Naive thymus-derived CD8-positive, alpha-beta T cell (primary cell): ENCODE data around the gene VWF. TPM values are rescaled to one million over a fixed set of nuclear protein-coding genes. Genes with fewer than 3 reads are reported as not detected.

Experiments
- ATAC-seq, 2 donors: fragments of 150-1000 bp; cut with Tn5 transposase in 1 of 2; sonication (Bioruptor Pico), chemical (Tn5 transposase) in 1 of 2; 1 replicate in 1 of 2; 2 replicates in 1 of 2; pipeline ENCODE4 v1.10.0; 2021; ENCODE audit warnings: mild to moderate bottlenecking in 2 of 2, moderate library complexity in 2 of 2
- POLR2A ChIA-PET: fragments of 350-600 bp; sonication (Branson Sonifier 250); formaldehyde crosslinking; loops from one replicate; lab custom pipeline; 2021; ENCODE audit warnings: antibody characterized with exemption; lab: Charles Lee
- DNase-seq, 10 donors: peaks; one replicate each; pipeline versions ENCODE4 v3.0.0 to v3.0.0-alpha.2; 2020 to 2022
- H3K27ac Mint-ChIP-seq, 10 donors: one replicate each; pipeline ENCODE4 v1.8.0; 2020 to 2022; ENCODE audit warnings: mild to moderate bottlenecking in 10 of 10, mixed read lengths in 10 of 10, moderate library complexity in 4 of 10, inconsistent platforms in 1 of 10
- H3K27me3 Mint-ChIP-seq, 5 donors: one replicate each; pipeline ENCODE4 v1.8.0; 2021 to 2022; ENCODE audit warnings: mixed read lengths in 5 of 5
- H3K36me3 Mint-ChIP-seq, 3 donors: one replicate each; pipeline ENCODE4 v1.8.0; 2020 to 2022; ENCODE audit warnings: mixed read lengths in 3 of 3, mild to moderate bottlenecking in 2 of 3, inconsistent platforms in 1 of 3
- H3K4me1 Mint-ChIP-seq, 4 donors: one replicate each; pipeline ENCODE4 v1.8.0; 2021 to 2022; ENCODE audit warnings: mixed read lengths in 4 of 4
- H3K4me3 Mint-ChIP-seq, 10 donors: one replicate each; pipeline ENCODE4 v1.8.0; 2020 to 2022; ENCODE audit warnings: mild to moderate bottlenecking in 10 of 10, mixed read lengths in 10 of 10, moderate library complexity in 6 of 10, inconsistent platforms in 1 of 10
- H3K9me3 Mint-ChIP-seq, 9 donors: one replicate each; pipeline ENCODE4 v1.8.0; 2020 to 2022; ENCODE audit warnings: mixed read lengths in 9 of 9, mild to moderate bottlenecking in 3 of 9, inconsistent platforms in 1 of 9, moderate library complexity in 1 of 9
- polyA plus RNA-seq, 3 donors: library from polyadenylated mRNA; unstranded; fragments of 300-500 nt; fragmentation: Illumina TruSeq; gene quantifications; one replicate each; pipeline ENCODE4 v1.2.3, GENCODE V29; 2021
- total RNA-seq, 8 experiments: library from RNA in 2 of 8; stranded (reverse) in 2 of 8; gene quantifications; one replicate each; pipeline ENCODE4 v1.2.3 and lab custom pipeline; 2021 to 2026

The VWF gene
- total and polyA plus RNA-seq, 5 experiments from 2014 or later: 0.08 to 0.60 TPM; not detected in 3

GRCh38 chr12:5941907-5942306, 182.6 kb downstream of the VWF start:
- Mint-ChIP-seq H3K27ac (no peak overlapping the region), H3K36me3 (no peaks in the 10 kb centered on the region), H3K4me3 (no peak overlapping the region), H3K27me3 (peaks cover 56 to 86% (median 69%) of the 10 kb centered on the region in 5 donors), H3K9me3 (no peaks in the 10 kb centered on the region), H3K4me1 (peaks cover 0 to 5% (median 3%) of the 10 kb centered on the region in 4 donors)
- POLR2A ChIA-PET: no interaction called here
- DNase-seq (no peak), ATAC-seq (no peak)

DNA sequence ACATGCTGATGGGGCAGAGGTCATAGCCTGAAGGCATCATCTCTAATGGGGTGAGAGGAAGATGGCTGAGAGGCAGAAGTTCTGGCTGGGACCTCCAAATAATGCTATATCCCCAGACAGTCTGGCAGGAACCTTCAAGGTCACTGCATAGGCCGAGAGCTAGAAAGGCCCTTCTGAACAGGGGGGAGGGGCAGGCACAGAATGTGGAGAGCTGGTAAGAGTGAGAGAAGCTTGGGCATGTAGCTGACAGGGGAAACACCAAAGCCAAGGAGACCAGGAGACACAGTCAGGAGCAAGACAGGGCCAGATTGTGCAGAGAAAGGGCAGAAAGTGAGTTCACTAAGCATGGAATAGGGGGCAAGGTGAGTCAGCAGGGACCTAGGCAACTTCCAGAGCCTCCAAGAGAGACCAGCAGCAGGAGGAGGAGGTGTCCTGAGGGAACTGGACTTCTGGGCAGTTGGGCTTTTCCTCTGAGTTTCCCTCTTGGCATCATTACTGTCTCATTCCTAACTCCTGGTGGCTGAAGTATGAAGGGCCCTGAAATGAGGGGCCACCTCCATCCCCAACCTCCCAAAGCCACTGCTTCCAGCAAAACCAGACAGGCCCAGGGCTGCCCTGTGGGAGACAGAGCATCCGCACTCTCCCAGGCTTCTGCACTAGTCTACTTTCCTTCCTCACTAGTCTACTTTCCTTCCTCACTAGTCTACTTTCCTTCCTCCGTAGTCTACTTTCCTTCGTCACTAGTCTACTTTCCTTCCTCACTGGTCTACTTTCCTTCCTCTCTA, 196.5 kb downstream of the VWF start:
- peaks cover 0 to 4% (median 0%) of the 10 kb centered on the region in 3 donors for H3K36me3 Mint-ChIP-seq
- no peak overlapping the region for H3K27ac Mint-ChIP-seq
- peaks cover 16 to 59% (median 27%) of the 10 kb centered on the region in 5 donors for H3K27me3 Mint-ChIP-seq
- no peak for ATAC-seq
- peaks cover 0 to 2% (median 0%) of the 10 kb centered on the region in 9 donors for H3K9me3 Mint-ChIP-seq
- no peak overlapping the region for H3K4me3 Mint-ChIP-seq
- H3K4me1 Mint-ChIP-seq: peaks cover 0 to 2% (median 0%) of the 10 kb centered on the region in 4 donors
- DNase-seq: no peak
- POLR2A ChIA-PET: interaction anchor here (0.6 kb wide), 1 partner anchor 189 kb away, joined by 3 read pairs; no protein-coding TSS in a partner anchor

GRCh38 chr12:5925646-5926045, 198.8 kb downstream of the VWF start:
- Mint-ChIP-seq H3K9me3 (no peaks in the 10 kb centered on the region), H3K36me3 (no peaks in the 10 kb centered on the region), H3K4me1 (peaks cover 0 to 2% (median 0%) of the 10 kb centered on the region in 4 donors), H3K27me3 (peaks cover 12 to 52% (median 25%) of the 10 kb centered on the region in 5 donors), H3K27ac (peak overlapping the region in 1 of 10 donors; percentile 49), H3K4me3 (no peak overlapping the region)
- no peak for DNase-seq
- ATAC-seq: no peak
- POLR2A ChIA-PET: no interaction called here

DNA sequence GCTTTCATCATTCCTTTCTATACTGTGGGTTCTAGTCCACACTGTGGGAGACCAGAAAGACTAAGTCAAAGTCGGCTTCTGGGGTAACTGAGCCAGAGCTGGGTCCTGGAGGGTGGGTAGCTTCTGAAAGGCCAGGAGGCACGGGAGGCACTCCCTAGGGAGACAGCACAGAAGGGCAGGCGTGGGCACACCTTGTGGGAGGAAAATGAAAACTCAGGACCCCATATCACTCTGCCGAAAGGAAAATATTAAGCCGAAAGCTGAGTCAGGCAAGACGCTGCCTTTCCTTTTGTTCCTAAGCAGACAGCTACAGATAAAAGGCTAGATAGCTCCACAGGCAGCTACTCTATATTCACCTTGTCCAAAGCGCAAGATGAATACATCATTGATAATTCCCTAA, 200.1 kb downstream of the VWF start:
- H3K4me1 Mint-ChIP-seq: peaks cover 0 to 2% (median 0%) of the 10 kb centered on the region in 4 donors
- no peaks in the 10 kb centered on the region for H3K9me3 Mint-ChIP-seq
- H3K36me3 Mint-ChIP-seq: no peaks in the 10 kb centered on the region
- no peak overlapping the region for H3K27ac Mint-ChIP-seq
- ATAC-seq (no peak), DNase-seq (no peak)
- peaks cover 9 to 42% (median 25%) of the 10 kb centered on the region in 5 donors for H3K27me3 Mint-ChIP-seq
- POLR2A ChIA-PET: no interaction called here
- no peak overlapping the region for H3K4me3 Mint-ChIP-seq

- peaks cover 0 to 2% (median 0%) of the 10 kb centered on the region in 4 donors for H3K4me1 Mint-ChIP-seq
- ATAC-seq: no peak
Measured at GRCh38 chr12:5923751-5924150, 200.7 kb downstream of the VWF start.

GRCh38 chr12:5923043-5923605, 201.3 kb downstream of the VWF start:
- peaks cover 8 to 46% (median 30%) of the 10 kb centered on the region in 5 donors for H3K27me3 Mint-ChIP-seq
- POLR2A ChIA-PET: no interaction called here
- DNase-seq: no peak
- H3K27ac Mint-ChIP-seq: peak overlapping the region in 1 of 10 donors; percentile 56
- ATAC-seq: no peak
- no peak overlapping the region for H3K4me3 Mint-ChIP-seq
- no peaks in the 10 kb centered on the region for H3K36me3 Mint-ChIP-seq
- peaks cover 0 to 2% (median 0%) of the 10 kb centered on the region in 4 donors for H3K4me1 Mint-ChIP-seq
- H3K9me3 Mint-ChIP-seq: no peaks in the 10 kb centered on the region

More at GRCh38 chr12:5923751-5924150, 200.7 kb downstream of the VWF start:
- no peaks in the 10 kb centered on the region for H3K9me3 Mint-ChIP-seq
- POLR2A ChIA-PET: no interaction called here
- no peak overlapping the region for H3K27ac Mint-ChIP-seq
- peaks cover 9 to 45% (median 30%) of the 10 kb centered on the region in 5 donors for H3K27me3 Mint-ChIP-seq
- DNase-seq: no peak
- H3K36me3 Mint-ChIP-seq: no peaks in the 10 kb centered on the region
- H3K4me3 Mint-ChIP-seq: no peak overlapping the region

DNA sequence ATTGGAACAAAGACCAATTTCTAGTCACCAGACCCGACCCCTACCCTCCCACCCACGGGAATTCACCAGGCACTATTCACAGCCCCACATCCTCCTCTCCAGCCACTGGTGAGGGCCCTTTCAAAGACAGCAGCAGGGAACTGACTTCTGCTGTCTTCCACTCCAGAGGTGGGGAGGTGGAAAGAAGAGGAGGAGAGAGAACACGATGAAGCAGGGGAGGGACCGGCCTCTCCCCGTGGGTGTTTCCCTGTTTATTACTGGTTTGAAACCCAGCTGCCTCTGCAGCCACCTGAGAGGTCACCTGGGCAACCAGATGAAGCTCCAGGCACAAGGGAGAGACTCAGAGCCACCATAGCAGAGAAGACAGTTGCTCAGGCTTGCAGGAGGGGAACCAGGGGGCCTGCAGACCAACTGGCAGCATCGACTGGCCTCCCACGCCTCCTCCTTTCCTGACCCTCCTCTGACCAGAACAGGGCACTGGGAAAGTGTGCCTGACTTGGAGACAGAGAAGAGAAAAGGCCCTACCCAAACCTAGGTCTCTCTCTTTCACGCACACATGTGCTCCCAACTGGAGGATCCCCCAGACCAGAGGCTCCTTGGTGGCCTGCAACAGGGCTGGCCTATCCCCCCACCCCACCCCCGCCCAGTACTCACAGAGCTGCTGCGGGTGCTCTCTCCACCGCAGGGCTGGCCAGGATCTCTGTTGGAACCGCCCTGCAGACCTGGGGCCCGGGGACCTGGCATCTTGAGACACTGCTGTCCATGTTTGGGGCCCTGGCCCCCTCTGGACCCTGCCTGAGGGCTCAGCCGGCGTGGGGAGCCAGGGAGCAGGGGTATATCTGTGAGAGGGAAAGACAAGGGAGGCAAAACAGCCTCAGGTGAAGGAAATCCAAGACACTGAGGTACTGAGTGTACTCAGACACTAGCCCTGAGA, 202.2 kb downstream of the VWF start:
- no peaks in the 10 kb centered on the region for H3K9me3 Mint-ChIP-seq
- H3K27ac Mint-ChIP-seq: peak overlapping the region in 1 of 10 donors; percentile 34
- H3K4me1 Mint-ChIP-seq: peaks cover 0 to 2% (median 0%) of the 10 kb centered on the region in 4 donors
- POLR2A ChIA-PET: no interaction called here
- peaks cover 7 to 37% (median 24%) of the 10 kb centered on the region in 5 donors for H3K27me3 Mint-ChIP-seq
- no peak overlapping the region for H3K4me3 Mint-ChIP-seq
- no peaks in the 10 kb centered on the region for H3K36me3 Mint-ChIP-seq
- DNase-seq (no peak), ATAC-seq (no peak)

GRCh38 chr12:5921027-5921909, 203.2 kb downstream of the VWF start:
- H3K27me3 Mint-ChIP-seq: peaks cover 2 to 28% (median 16%) of the 10 kb centered on the region in 5 donors
- no peaks in the 10 kb centered on the region for H3K36me3 Mint-ChIP-seq
- no peak overlapping the region for H3K27ac Mint-ChIP-seq

GRCh38 chr12:5916785-5917290, 207.6 kb downstream of the VWF start:
- Mint-ChIP-seq H3K27ac (peak overlapping the region in 1 of 10 donors; percentile 46), H3K36me3 (no peaks in the 10 kb centered on the region), H3K4me3 (no peak overlapping the region), H3K9me3 (no peaks in the 10 kb centered on the region), H3K27me3 (peaks cover 1 to 17% (median 5%) of the 10 kb centered on the region in 5 donors), H3K4me1 (no peaks in the 10 kb centered on the region)
- POLR2A ChIA-PET: no interaction called here
- DNase-seq: no peak
- ATAC-seq: no peak

More at GRCh38 chr12:5921027-5921909, 203.2 kb downstream of the VWF start:
- POLR2A ChIA-PET: no interaction called here
- no peak for DNase-seq
- no peak for ATAC-seq
- Mint-ChIP-seq H3K4me1 (peaks cover 0 to 2% (median 0%) of the 10 kb centered on the region in 4 donors), H3K9me3 (no peaks in the 10 kb centered on the region), H3K4me3 (no peak overlapping the region)

GRCh38 chr12:5915511-5915910, 209.0 kb downstream of the VWF start:
- no peak overlapping the region for H3K27ac Mint-ChIP-seq
- H3K4me1 Mint-ChIP-seq: no peaks in the 10 kb centered on the region
- no peak for ATAC-seq
- no peak overlapping the region for H3K4me3 Mint-ChIP-seq
- POLR2A ChIA-PET: no interaction called here
- H3K36me3 Mint-ChIP-seq: no peaks in the 10 kb centered on the region
- no peaks in the 10 kb centered on the region for H3K9me3 Mint-ChIP-seq
- no peak for DNase-seq
- H3K27me3 Mint-ChIP-seq: peaks cover 1 to 17% (median 4%) of the 10 kb centered on the region in 5 donors

DNA sequence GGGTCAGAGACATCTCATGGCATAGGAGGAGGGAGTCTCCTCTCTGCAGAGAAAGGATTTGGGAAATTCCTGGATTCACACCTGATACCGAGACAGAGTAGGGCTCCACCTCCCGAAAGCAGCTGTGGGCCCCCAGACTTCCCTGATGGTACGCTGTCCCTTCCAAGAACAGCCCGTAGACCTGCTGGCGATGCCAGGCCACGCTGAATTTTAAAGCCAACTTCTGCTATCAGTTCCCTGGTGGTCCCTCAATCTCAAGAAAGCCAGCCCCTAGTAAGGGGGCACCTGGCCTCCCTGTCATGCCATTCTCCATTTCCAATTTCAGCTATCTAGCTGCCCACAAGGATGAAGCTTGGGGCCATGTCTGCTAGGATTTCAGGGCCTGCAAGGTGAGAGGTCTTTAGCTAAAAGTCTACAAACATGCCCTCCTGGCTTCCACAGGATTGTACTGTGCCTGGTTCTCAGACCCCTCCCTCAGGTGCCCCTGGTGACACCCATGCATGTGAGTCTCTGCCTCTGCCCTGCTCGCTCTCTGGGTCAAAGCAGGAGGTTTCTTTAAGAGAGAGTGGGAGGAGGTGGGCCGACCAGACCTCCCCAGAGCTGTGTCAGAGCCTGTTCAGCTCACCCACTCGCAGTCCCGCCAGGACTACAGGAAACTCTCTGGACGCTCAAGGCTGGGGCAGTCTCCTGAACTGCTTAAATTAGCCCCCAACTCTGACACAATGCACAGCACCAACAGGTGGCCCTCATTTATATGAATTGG, 209.9 kb downstream of the VWF start:
- Mint-ChIP-seq H3K4me1 (no peaks in the 10 kb centered on the region), H3K36me3 (no peaks in the 10 kb centered on the region), H3K27me3 (peaks cover 1 to 12% (median 4%) of the 10 kb centered on the region in 5 donors), H3K9me3 (no peaks in the 10 kb centered on the region), H3K4me3 (no peak overlapping the region), H3K27ac (no peak overlapping the region)
- POLR2A ChIA-PET: no interaction called here
- ATAC-seq: no peak
- no peak for DNase-seq
